ENCODE data around the gene CCT6A. TPM values are rescaled to one million over a fixed set of nuclear protein-coding genes. Genes with fewer than 3 reads are reported as not detected.
"Not testable (repeated sequence)": the region's sequence is repeated elsewhere in the genome, so short reads cannot be mapped to it uniquely, and the experiment has no call there.

Gene CCT6A
- total and polyA plus RNA-seq, 5 donors from 2014 or later: 42.0 to 96.2 (median 89.2) TPM

GRCh38 chr7:56106108-56107073, 54.8 kb downstream of the CCT6A start, which contains the start of gene CHCHD2:
CHCHD2 (minus strand) TSS chr7:56106476; CDS start chr7:56106413, 63 bp downstream.
- Histone ChIP-seq H3K27me3 (ENCODE audit: control insufficient read depth, insufficient read depth, low read length) (peaks cover 2% of the 10 kb centered on the region), H3K36me3 (ENCODE audit: control insufficient read depth, insufficient read depth, low read length) (peaks cover 22% of the 10 kb centered on the region), H3K4me3 (ENCODE audit: low read depth, low read length) (peak within 1 kb of the TSS; percentile 96), H3K27ac (ENCODE audit: insufficient read depth, low read length, poor library complexity, severe bottlenecking) (peak within 1 kb of the TSS; percentile 95), H3K4me1 (ENCODE audit: control insufficient read depth, insufficient read depth, low read length, poor library complexity, severe bottlenecking) (peaks cover 30% of the 10 kb centered on the region), H3K9me3 (ENCODE audit: control insufficient read depth in 2 of 2, low read length in 2 of 2) (no peaks in the 10 kb centered on the region)
- peak within 1 kb of the TSS; percentile 89 to 97 (median 96) for H3K4me3 Mint-ChIP-seq
- H3K27ac Mint-ChIP-seq: peak within 1 kb of the TSS; percentile 92 to 99 (median 98)
- peaks cover 0 to 43% (median 23%) of the 10 kb centered on the region in 4 donors for H3K4me1 Mint-ChIP-seq
- peaks cover 5% of the 10 kb centered on the region for H3K27me3 Mint-ChIP-seq
- DNase-seq (peak; percentile 91 to 100 (median 94)), ATAC-seq (ENCODE audit: low read depth in 2 of 2) (peak; percentile 99 to 100)
- peaks cover 0 to 3% (median 0%) of the 10 kb centered on the region in 7 donors for H3K9me3 Mint-ChIP-seq
- H3K36me3 Mint-ChIP-seq: peaks cover 21% of the 10 kb centered on the region

GRCh38 chr7:56107954-56108258, 56.3 kb downstream of the CCT6A start:
- peaks cover 2% of the 10 kb centered on the region for H3K27me3 ChIP-seq (ENCODE audit: control insufficient read depth, insufficient read depth, low read length)
- peak overlapping the region in 2 of 3 donors; percentile 98 to 99 for H3K27ac Mint-ChIP-seq
- no peaks in the 10 kb centered on the region for H3K9me3 ChIP-seq (ENCODE audit: control insufficient read depth in 2 of 2, low read length in 2 of 2)
- no peak overlapping the region for H3K4me3 ChIP-seq (ENCODE audit: low read depth, low read length)
- peaks cover 5% of the 10 kb centered on the region for H3K27me3 Mint-ChIP-seq
- H3K36me3 Mint-ChIP-seq: peaks cover 16% of the 10 kb centered on the region
- H3K9me3 Mint-ChIP-seq: peaks cover 0 to 3% (median 0%) of the 10 kb centered on the region in 7 donors
- peaks cover 0 to 43% (median 21%) of the 10 kb centered on the region in 4 donors for H3K4me1 Mint-ChIP-seq
- H3K4me3 Mint-ChIP-seq: peak overlapping the region; percentile 59 to 97 (median 66)
- peaks cover 30% of the 10 kb centered on the region for H3K4me1 ChIP-seq (ENCODE audit: control insufficient read depth, insufficient read depth, low read length, poor library complexity, severe bottlenecking)
- DNase-seq (no peak), ATAC-seq (ENCODE audit: low read depth in 2 of 2) (no peak)
- H3K36me3 ChIP-seq (ENCODE audit: control insufficient read depth, insufficient read depth, low read length): peaks cover 9% of the 10 kb centered on the region
- H3K27ac ChIP-seq (ENCODE audit: insufficient read depth, low read length, poor library complexity, severe bottlenecking): no peak overlapping the region

- no peak overlapping the region for H3K4me3 ChIP-seq (ENCODE audit: low read depth, low read length)
- no peak for ATAC-seq (ENCODE audit: low read depth in 2 of 2)
- H3K27me3 ChIP-seq (ENCODE audit: control insufficient read depth, insufficient read depth, low read length): peaks cover 2% of the 10 kb centered on the region
- H3K4me3 Mint-ChIP-seq: no peak overlapping the region
- H3K36me3 ChIP-seq (ENCODE audit: control insufficient read depth, insufficient read depth, low read length): no peaks in the 10 kb centered on the region
- no peak overlapping the region for H3K27ac ChIP-seq (ENCODE audit: insufficient read depth, low read length, poor library complexity, severe bottlenecking)
- H3K9me3 ChIP-seq (ENCODE audit: control insufficient read depth in 2 of 2, low read length in 2 of 2): no peaks in the 10 kb centered on the region
- H3K4me1 Mint-ChIP-seq: peaks cover 0 to 24% (median 12%) of the 10 kb centered on the region in 4 donors
- H3K27ac Mint-ChIP-seq: no peak overlapping the region
- peaks cover 9% of the 10 kb centered on the region for H3K36me3 Mint-ChIP-seq
- H3K27me3 Mint-ChIP-seq: peaks cover 9% of the 10 kb centered on the region
- H3K9me3 Mint-ChIP-seq: peaks cover 0 to 3% (median 0%) of the 10 kb centered on the region in 7 donors
- DNase-seq: no peak
- H3K4me1 ChIP-seq (ENCODE audit: control insufficient read depth, insufficient read depth, low read length, poor library complexity, severe bottlenecking): peaks cover 14% of the 10 kb centered on the region
Measured at GRCh38 chr7:56110611-56111010, 59.0 kb downstream of the CCT6A start.

- H3K27ac Mint-ChIP-seq; H3K36me3 ChIP-seq (ENCODE audit: control insufficient read depth, insufficient read depth, low read length); H3K27ac ChIP-seq (ENCODE audit: insufficient read depth, low read length, poor library complexity, severe bottlenecking); H3K27me3 ChIP-seq (ENCODE audit: control insufficient read depth, insufficient read depth, low read length); H3K4me3 Mint-ChIP-seq; H3K4me1 Mint-ChIP-seq; DNase-seq; ATAC-seq (ENCODE audit: low read depth in 2 of 2); H3K36me3 Mint-ChIP-seq; H3K4me1 ChIP-seq (ENCODE audit: control insufficient read depth, insufficient read depth, low read length, poor library complexity, severe bottlenecking); H3K9me3 Mint-ChIP-seq; H3K9me3 ChIP-seq (ENCODE audit: control insufficient read depth in 2 of 2, low read length in 2 of 2); H3K4me3 ChIP-seq (ENCODE audit: low read depth, low read length): not testable (repeated sequence)
- H3K27me3 Mint-ChIP-seq: peaks cover 15% of the 10 kb centered on the region
Measured at GRCh38 chr7:56112244-56112643, 60.7 kb downstream of the CCT6A start.

Other genes starting within 250 kb of the CCT6A start
- not detected for gene SEPTIN14, start 189.0 kb upstream of the CCT6A start, total RNA-seq
- not detected for gene SEPTIN14, start 189.0 kb upstream of the CCT6A start, polyA plus RNA-seq
- 4.6 TPM for gene ZNF713, start 164.3 kb upstream of the CCT6A start, total RNA-seq
- gene ZNF713, start 164.3 kb upstream of the CCT6A start, polyA plus RNA-seq: 1 to 10 TPM in 2 of 4 donors, under 1 TPM in 2; 0.06 to 2.3 (median 1.2) TPM
- gene MRPS17, start 99.9 kb upstream of the CCT6A start, total RNA-seq: 7.0 TPM
- gene MRPS17, start 99.9 kb upstream of the CCT6A start, polyA plus RNA-seq: 10 to 100 TPM; 16.7 to 20.2 (median 18.1) TPM
- gene NIPSNAP2, start 87.2 kb upstream of the CCT6A start, total RNA-seq: 34.8 TPM
- gene NIPSNAP2, start 87.2 kb upstream of the CCT6A start, polyA plus RNA-seq: 10 to 100 TPM; 44.5 to 52.9 (median 47.4) TPM
- 1.5 TPM for gene PSPH, start 321 bp upstream of the CCT6A start, total RNA-seq
- gene PSPH, start 321 bp upstream of the CCT6A start, polyA plus RNA-seq: 1 to 10 TPM; 4.1 to 6.6 (median 5.9) TPM
- gene SUMF2, start 12.5 kb downstream of the CCT6A start, total RNA-seq: 114 TPM
- gene SUMF2, start 12.5 kb downstream of the CCT6A start, polyA plus RNA-seq: 100 to 1,000 TPM; 166 to 205 (median 192) TPM
- gene PHKG1, start 41.2 kb downstream of the CCT6A start, total RNA-seq: 8.2 TPM
- under 1 TPM; 0.08 to 0.71 (median 0.25) TPM for gene PHKG1, start 41.2 kb downstream of the CCT6A start, polyA plus RNA-seq
- gene CHCHD2, start 54.7 kb downstream of the CCT6A start, total RNA-seq: 243 TPM
- 100 to 1,000 TPM; 505 to 622 (median 531) TPM for gene CHCHD2, start 54.7 kb downstream of the CCT6A start, polyA plus RNA-seq
- not detected for gene NUPR2, start 64.7 kb downstream of the CCT6A start, total RNA-seq
- gene NUPR2, start 64.7 kb downstream of the CCT6A start, polyA plus RNA-seq: 1 to 10 TPM in 1 of 4 donors, not detected in 3; 1.0 TPM

Measured in CD4-positive, CD25-positive, alpha-beta regulatory T cell (primary cell).